ENCODE measurements around the gene TMEM270.
"Not testable (repeated sequence)": the region's sequence is repeated elsewhere in the genome, so short reads cannot be mapped to it uniquely, and the experiment has no call there.

Gene TMEM270

DNA sequence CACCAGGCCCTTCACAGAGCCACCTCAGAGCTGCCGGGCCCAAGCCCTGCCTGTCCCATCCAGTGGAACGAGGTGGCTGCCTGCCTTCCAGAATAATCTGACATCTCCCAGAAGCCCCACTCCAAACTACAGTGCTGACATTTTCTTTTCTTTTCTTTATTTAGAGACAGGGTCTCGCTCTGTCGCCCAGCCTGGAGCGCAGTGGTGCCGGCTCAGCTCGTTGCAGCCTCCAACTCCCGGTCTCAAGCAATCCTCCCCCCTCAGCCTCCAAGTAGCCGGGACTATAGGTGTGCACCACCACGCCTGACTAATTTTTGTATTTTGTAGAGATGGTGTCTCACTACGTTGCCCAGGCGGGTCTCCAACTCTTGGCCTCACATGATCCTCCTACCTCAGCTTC, 346 bp downstream of the TMEM270 start:
- DNase-seq (ENCODE audit: low read depth), result no peak

DNA sequence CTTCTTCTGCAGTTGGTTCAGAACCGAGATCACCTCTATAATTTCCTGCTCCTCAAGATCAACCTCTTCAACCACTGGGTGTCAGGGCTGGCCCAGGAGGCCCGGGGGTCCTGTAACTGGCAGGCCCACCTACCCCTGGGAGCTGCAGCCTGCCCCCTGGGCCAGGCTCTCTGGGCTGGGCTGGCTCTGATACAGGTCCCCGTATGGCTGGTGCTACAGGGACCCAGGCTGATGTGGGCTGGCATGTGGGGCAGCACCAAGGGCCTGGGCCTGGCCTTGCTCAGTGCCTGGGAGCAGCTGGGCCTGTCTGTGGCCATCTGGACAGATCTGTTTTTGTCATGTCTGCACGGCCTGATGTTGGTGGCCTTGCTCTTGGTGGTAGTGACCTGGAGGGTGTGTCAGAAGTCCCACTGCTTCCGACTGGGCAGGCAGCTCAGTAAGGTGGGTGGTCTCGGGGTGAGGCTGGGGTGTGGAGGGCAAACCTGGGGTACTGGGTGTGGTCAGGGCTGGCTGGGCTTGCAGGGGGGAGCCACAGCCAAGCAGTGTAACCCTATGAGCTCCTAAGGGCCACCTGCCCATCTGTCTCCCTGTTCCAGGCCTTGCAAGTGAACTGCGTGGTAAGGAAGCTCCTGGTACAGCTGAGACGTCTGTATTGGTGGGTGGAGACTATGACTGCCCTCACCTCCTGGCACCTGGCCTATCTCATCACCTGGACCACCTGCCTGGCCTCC, 4.2 kb downstream of the TMEM270 start:
- no peak for DNase-seq (ENCODE audit: low read depth)

DNA sequence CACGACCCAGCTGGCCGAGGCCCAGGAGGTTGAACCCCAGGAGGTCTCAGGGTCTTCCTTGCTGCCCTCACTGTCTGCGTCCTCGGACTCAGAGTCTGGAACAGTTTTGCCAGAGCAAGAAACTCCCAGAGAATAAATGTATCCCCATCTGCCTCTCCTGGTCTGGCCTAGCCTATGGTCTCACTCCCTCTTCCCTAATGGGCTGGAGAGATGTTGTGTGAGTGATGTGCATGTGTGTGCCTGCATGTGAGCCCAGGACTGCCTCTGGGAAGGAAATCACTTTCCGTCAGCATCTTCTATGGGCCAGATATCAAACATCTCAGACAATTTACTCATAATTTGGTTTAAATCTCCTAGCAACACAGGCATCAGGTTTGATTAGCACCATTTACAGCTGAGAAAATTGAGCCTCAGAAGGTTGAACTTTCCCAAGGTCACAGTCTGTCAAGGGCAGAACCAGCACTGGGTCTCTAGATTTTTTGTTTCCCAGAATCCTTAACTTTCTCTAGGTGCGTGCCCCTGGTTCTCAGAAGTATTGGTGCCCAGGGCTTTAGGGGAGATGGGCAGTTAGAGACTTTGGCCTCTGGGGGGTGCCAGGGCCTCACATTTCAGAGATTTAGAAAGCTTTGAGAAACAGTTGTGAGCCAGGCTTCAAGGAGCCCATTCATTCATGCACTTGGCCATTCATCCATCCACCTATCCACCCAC, 4.9 kb downstream of the TMEM270 start:
- no peak for DNase-seq (ENCODE audit: low read depth)

DNA sequence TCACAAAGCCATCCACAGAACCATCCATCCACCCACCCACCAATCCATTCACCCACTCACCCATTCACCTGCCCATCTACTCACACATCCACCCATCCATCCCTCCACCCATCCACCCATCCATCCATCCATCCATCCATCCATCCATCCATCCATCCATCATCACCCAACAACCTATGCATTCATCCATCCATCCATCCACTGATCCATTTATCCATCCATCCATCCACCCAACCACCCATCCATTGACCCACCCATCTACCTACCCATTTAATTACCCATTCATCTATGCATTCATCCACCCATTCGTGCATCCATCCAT, 5.4 kb downstream of the TMEM270 start:
- DNase-seq (ENCODE audit: low read depth), result no peak

DNA sequence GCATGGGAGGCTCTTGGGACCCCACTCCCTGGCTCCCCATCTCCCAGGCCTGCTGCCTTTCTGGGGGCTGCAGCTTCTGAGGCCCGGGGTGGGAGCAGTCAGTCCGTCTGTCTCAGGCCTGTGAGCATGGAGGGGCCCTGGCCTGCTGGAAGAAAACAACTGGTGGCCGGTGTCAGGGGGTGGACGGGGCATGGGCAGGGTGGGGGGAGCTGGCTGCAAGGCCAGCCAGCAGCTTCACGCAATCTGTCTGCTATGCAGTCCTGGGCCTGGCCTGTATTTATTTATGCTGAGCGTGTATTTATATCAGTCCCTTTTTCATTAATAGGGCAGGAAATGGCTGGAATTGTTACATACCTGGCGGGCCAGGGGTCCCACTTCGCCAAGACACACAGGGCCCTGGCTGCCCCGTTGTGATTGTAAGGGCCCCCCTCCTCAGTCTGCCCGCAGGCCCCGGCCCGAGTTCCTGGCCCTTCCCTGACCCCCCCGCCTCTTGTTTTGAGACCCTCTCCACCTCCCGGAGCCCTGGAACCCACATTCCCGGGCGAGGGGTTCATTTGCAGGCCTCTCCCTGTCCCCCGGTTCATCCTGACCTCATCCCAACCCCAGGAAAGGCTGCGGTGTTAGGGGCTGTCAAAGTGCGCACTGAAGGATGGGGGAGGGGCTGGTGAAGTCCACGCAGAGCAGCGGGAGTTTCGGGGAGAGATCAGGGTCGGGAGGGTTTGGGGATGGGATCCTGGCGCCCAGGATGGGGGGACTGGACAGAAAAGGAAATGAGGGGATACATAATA, 8.2 kb downstream of the TMEM270 start:
- DNase-seq (ENCODE audit: low read depth), result no peak

DNA sequence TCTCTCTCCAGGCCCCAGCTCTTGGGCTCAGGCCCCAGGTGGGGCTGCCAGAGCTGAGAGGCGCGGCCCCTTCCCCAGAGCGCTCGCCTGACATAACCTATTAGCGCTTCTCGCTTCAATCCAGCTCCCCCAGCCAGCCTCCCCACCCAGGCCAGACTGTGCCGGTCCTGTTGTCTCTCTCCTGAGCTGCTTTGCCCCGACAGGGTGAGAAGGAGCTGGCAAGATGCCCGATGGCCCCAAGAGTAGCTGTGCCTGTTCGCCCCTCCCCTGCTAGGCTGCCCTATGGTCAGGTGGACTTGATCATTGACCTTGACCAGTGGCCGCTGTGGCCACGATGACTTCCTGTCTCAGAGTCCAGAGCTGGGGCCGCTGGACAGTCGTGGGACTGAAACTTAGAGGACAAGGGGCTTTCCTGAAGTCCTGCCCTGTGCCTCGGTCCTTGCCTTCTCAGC, 9.1 kb downstream of the TMEM270 start:
- DNase-seq (ENCODE audit: low read depth), result no peak

DNA sequence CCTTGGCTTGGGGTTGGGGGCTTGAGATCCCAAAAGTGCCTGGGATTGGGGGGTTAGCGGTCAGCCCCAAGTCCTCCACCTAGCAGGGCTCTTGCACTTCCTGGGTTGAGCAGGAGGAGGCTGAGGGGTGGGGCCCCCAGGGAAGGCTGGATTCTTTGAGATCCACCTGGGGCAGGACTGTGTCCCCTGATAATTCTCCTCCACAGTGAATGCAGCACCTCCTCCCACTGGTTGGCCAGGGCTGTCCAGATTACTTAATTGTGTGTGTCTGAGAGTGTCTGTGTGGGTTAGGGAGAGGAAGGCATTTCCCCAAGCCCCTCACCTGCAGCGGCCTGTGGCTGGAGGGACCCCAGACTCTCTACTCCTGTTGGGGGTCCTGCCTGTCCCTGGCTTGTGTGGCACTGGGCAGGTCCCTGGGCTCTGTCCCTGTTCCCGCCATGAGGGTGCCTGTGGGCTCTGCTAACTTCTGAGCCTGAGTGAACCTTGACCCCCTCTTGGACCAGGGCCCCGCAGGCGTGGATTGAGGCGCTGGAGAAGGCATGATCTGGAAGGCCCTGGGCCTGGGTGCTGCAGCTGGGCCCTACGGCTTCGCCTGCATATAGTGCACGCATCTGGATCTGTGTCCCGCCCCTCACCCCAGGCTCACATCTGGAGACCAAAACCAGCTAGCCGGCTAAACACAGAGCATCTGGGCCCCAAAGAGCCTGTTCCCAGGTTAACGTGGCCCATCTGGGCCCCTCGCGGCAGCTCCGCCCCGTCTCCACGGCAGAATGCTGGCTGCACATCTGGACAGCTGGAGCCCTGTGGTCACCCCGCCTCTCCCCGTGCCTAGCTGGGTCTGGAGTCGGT, 10.4 kb downstream of the TMEM270 start:
- DNase-seq (ENCODE audit: low read depth), result no peak

DNA sequence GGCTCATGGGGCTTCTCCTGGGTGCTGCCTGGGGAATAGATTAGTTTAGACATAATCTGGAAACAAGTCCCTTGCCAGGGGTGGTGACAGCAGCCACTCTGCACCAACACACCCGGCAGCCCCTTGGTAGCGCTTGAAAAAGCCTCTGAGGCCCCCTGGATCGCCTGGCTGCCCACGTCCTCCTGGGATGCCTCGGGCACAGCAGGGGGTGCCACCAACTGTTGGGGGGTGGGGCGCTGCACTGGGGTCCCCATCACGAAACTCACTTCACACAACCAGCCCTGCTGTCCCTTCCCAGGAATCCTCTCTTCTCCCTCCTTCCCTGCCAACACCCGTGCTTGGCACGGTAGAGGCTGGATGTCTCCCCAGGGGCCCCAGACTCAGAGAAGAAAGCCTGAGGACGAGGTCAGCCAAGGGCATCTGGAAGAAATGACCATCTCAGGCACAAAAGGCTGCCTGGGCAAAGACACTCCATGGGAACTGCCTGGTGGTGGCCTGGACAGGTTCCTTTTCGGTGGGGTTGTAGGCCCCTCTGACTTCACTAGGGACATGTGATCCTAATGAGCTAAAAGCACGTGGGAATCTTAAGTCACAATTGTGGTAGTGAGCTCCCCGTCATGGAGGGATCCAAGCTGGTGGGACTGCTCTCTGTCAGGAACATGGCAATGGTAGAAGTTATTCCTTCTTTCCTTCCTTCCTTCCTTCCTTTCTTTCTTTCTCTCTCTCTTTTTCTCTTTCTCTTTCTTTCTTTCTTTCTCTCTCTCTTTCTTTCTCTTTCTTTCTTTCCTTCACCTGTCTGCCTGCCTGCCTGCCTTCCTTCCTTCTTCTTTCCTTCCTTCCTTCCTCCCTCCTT, 11.3 kb downstream of the TMEM270 start:
- DNase-seq (ENCODE audit: low read depth), result no peak

DNA sequence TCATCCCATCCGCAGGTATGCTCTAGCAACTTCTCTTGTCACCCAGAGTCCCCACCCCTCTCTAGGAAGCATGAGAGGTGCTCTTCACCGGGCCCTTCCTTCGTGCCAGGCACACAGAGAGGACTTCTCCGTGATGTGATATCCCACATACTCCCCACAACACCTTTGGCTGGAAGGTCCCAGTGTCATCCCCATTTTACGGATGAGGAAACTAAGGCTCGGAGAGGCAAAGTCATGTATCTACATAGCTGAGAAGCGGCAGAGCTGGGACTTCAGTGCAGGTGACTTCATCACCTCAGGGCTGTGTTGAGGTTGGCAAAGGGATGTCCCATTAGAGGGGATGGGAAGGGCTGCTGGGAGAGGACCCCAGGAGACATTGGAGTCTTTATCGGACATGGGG, 15.4 kb downstream of the TMEM270 start:
- DNase-seq (ENCODE audit: low read depth), result no peak

DNA sequence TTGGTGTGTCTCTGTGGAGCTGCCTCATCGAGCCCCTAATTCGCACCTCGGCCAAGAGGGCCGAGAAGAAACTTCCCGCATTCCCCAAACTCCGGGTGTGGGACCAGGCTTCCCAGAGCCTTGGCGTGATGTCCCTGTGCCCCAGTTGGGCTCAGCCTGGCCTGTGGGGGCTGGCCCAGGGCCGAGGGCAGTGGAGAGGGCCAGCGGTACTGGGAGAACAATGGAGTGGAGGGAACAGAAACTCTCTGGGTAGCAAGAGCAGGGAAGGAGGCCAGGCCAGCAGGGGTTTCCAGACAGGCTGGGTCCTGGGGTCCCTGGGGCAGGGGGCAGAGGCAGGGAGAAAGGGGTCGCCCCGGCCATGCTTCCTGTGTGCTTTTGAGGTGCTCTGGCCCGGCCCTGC, 16.0 kb downstream of the TMEM270 start:
- DNase-seq (ENCODE audit: low read depth), result no peak

DNA sequence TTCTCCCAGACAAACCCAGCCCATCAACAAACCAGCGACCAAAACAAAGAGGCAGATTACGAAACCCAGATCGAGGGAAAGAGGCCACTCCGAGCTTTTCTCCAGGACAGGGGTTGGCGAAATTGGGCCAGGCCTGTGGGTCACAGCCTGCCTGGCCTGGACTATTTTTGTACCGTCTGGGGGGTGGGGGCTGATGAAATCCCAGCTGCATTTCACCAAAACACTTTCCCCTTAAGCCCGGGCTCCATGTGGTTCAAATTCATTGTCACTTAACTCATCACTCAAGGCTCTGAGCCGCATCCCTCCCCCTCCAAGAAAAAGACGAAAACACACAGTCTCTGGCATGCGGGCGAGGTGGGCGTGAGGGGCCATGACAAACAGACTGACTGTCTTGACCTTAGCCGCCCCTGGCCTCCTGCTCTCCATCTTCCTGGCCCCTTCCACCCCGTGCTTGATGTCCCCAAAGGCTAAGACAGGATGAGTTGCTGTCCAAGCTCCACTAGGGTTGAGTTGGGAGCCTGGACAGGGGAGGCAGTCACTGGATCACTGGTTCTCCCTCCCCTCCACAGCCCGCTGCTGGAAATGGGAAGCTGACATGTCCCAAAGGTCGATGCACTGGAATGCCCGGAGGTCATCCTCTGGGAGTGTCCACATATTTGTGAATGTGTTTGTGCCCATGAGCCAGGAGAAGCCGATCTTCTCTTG, 19.2 kb downstream of the TMEM270 start:
- DNase-seq (ENCODE audit: low read depth), result no peak

DNA sequence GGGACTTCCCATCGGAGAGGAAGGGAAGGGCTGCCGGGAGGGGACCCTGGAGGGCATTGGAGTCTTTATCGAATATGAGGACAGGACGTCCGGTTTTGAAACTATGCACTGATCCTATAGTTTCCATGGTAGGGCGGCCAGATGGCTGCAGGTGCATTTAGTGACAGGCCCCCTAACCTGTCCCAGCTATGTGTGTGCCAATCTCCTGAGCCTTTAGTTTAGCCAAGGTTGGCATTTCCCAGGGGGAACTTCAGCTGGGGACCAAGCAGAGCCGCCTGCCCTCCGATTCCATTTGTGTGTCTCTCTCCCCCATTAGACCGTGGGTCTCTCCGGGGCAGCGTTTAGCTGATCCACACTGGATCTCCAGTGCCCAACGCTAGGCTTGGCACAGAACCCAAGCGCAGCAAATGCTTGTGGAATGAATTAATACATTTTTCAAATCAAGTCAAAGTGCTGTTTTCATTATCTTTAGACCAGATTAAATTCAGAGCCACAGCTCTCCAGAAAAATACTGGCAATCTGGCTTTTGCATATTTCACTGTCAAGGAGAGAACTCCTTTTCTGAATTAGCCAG, 19.9 kb downstream of the TMEM270 start:
- no peak for DNase-seq (ENCODE audit: low read depth)

DNA sequence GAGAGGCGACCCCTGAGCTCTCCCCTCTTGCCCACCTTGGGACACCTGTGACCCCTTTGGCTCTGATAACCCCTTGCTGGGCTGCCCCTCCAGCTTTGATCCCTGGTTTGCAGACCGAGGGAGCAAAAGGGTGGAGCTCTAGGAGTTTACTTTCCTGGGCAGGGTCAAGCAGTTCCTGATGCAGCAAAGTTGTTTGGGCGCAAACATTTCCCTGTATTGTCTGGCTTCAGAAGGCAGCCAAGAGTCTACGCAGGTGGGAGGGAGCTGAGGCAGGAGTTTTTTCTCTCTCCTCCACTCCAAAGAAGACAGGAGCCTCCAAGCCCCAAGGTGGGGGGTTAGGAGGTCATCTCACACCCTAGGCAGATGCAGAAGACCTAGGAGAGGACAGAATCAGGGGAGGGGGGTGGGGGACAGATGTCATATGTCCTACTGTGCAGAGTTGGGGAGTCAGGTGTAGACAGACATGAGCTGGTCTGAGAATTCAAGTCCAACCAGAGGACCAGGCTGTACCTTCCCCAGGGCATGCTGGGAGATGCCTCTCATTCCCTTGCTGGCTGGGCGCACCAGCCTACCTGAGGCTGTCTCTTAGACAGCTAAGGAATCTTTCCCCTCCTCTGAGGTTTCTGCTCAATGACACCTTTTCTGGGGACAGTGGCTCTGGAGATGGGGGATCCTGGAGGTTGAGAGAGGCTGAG, 20.5 kb downstream of the TMEM270 start:
- no peak for DNase-seq (ENCODE audit: low read depth)

DNA sequence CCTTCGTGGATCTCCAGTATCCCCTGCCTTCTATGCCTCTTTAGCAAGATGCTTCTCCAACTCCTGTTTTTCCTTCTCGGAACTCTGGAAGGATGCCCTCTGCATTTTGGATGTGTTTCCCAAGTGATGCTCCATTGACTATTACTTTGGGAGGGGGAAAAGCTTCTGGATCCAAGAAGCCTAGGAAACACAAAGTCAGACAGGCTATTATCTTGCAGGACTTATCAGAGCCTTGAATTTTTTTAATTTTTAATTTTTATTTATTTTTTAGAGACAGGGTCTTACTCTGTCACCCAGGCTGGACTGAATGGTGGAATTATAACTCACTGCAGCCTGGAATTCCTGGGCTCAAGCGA, 21.1 kb downstream of the TMEM270 start:
- DNase-seq (ENCODE audit: low read depth), result no peak

DNA sequence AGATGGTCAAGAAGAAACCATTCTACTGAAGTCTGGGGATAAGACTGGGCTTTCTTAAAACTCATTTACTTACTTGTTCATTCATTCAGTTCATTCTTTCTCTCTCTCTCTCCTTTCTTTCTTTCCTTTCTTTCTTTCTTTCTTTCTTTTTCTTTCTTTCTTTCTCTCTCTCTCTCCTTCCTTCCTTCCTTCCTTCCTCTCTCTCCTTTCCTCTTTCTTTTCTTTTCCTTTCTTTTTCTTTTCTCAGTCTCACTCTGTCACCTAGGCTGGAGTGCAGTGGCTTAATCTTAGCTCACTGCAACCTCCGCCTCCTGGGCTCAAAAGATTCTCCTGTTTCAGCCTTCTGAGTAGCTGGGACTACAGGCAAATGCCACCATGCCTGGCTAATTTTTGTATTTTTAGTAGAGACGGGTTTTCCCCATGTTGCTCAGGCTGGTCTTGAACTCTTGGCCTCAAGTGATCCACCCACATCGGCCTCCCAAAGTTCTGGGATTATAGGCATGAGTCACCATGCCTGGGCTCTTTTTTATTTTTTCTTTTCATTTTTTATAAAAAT, 24.0 kb downstream of the TMEM270 start:
- DNase-seq (ENCODE audit: low read depth), result not testable (repeated sequence)

DNA sequence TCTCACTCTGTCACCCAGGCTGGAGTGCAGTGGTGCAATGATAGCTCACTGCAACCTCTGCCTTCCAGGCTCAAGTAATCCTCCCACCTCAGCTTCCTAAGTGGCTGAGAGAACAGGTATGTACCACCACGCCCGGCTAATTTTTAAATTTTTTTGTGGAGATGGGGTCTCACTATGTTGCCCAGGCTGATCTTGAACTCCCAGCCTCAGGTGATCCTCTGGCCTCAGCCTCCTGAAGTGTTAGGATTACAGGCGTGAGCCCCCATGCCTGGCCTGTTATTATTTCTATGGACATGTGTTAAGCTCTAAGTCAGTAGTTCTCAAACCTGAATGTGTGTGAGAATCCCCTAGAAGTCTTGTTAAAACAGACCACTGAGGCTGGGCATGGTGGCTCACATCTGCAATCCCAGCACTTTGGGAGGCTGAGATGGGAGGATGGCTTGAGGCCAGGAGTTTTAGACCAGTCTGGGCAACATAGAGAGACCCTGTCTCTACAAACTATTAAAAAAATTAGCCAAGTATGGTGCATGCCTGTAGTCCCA, 24.5 kb downstream of the TMEM270 start:
- DNase-seq (ENCODE audit: low read depth), result no peak

DNA sequence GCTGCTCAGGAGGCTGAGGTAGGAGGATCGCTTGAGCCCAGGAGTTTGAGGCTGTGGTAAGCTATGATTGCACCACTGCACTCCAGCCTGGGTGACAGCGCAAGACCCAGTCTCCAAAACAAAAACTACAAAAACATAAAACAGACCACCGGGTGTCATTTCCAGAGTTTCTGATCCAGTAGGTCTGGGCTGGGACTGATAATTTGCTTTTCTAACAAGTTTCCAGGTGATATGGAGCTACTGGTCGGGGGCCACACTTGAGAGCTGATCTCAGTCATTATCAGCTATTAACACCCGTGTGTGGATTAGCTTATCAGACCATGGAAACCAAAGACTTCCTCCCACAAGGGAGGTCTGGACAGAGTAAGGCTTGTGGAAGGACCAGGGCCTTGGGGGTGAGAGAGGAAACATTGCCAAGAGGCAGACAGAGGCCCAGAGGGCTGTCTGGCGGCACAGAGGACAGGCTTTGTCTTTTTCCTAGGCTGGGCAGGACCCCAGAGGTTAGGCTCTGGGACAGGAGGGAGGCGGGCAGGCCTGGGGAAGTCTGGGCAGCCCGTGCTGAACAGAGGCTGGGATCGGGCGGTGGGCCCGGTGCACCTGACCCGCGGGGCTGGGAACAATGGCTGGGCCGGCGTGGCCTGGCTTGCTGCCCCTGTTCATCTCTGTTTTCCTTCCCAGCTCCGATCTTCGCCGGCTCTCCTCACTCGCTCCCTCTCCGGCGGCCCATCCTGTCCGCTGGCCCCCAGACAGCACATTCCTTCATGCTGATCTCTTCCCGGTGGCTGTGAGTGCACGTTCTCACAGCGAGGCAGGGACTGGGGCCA, 25.2 kb downstream of the TMEM270 start:
- DNase-seq (ENCODE audit: low read depth), result no peak

DNA sequence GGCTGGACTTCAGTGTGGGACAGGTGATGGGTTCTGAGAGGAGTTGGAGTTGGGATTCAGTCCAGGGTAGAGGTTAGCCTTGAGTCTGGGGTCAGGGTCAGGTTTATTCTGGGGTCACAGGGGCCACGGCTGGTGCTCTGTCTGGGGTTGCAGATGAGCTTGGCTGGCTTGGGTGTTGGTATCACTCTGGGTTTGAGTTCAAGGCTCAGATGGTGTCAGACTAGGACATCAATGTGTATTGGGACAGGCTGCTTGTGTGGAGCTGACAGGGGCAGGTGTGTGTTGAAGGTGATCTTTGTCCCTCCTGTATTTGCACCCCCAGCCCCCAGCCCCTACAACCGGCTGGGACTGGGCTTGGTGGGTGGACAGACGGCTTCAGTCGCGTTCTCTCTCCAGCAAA, 26.8 kb downstream of the TMEM270 start:
- no peak for DNase-seq (ENCODE audit: low read depth)
